H1 (cell line): ENCODE measurements around the gene TYR.
"Not testable (repeated sequence)": the region's sequence is repeated elsewhere in the genome, so short reads cannot be mapped to it uniquely, and the experiment has no call there.

Experiments
- ASH2L ChIP-seq: fragments of 200-600, 300-600 bp; sonication (generic); IDR thresholded peaks from one replicate; pipeline ENCODE4 v1.7.1; 2017; ENCODE audit warnings: low read length
- EZH2 ChIP-seq: fragments of 200-600 bp; sonication (generic); IDR thresholded peaks from 2 replicates; pipeline ENCODE4 v1.7.1; 2012; ENCODE audit warnings: low read depth, mild to moderate bottlenecking, moderate library complexity, low read length, inconsistent platforms; ENCODE audit not compliant: severe bottlenecking
- SIN3A ChIP-seq, 2 experiments: IDR thresholded peaks in 1 of 2; conservative IDR thresholded peaks in 1 of 2; 2 replicates each; pipeline ENCODE4 v1.6.1; 2011 to 2012; ENCODE audit warnings: low read length in 2 of 2, improper control_type of control experiment in 1 of 2, low read depth in 1 of 2, mild to moderate bottlenecking in 1 of 2

DNA sequence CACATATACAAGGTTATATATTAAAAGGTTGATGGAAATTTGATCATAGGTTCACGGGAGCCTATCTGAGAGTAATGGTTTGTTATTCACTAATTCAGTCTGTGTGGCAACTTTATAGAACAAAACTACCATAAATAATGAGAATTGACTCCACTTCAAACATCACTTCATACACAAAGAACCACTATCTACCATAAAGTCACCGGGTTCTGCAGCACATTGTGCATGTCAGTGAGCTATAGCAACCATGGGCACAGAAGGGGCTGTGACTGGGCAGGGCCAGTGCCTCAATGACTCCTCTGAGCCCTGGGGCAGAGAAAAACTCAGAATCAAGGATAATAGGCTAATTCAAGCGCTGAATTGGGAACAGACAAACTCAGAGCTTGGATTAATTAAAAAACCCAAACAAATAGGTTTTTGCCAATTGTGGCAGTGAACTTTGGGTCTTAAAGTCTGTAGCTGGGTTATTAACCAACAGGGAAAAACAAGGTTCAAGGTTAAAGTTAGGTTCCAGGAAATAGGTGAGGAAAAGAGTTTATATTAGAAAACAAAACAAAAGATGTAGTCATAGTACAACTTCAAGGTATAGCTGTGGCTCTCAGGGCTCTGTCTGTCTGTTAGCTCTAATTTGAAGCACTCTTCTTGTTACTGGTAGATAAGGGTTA, 131.8 kb downstream of the TYR start:
- not testable (repeated sequence) for TF ChIP-seq SIN3A (conservative IDR thresholded peaks at IDR 0.05 in 1 of 2, IDR thresholded peaks at IDR 0.05 in 1 of 2; ENCODE audit: low read depth in 1 of 2, low read length in 2 of 2); ASH2L; EZH2
